Effector memory CD8-positive, alpha-beta T cell (primary cell): Measurements from ENCODE around the gene CTIF.

Experiments
- ATAC-seq: fragments of 150-1000 bp; cut with Tn5 transposase; replicated peaks from 2 replicates; pipeline ENCODE4 v1.10.0; 2021; ENCODE audit warnings: mild to moderate bottlenecking, moderate library complexity
- DNase-seq, 3 experiments: peaks; one replicate each; pipeline ENCODE4 v3.0.0; 2021
- H3K27ac Mint-ChIP-seq, 2 donors: one replicate each; pipeline ENCODE4 v1.8.0; 2022; ENCODE audit warnings: mild to moderate bottlenecking in 2 of 2, mixed read lengths in 2 of 2, moderate library complexity in 2 of 2
- H3K27me3 Mint-ChIP-seq, 2 donors: one replicate each; pipeline ENCODE4 v1.8.0; 2022; ENCODE audit warnings: mixed read lengths in 2 of 2
- H3K36me3 Mint-ChIP-seq: one replicate; pipeline ENCODE4 v1.8.0; 2022; ENCODE audit warnings: mild to moderate bottlenecking, moderate library complexity, mixed read lengths; ENCODE audit not compliant: insufficient read depth
- H3K4me1 Mint-ChIP-seq, 2 donors: one replicate each; pipeline ENCODE4 v1.8.0; 2022; ENCODE audit warnings: low read depth in 2 of 2, mixed read lengths in 2 of 2
- H3K4me3 Mint-ChIP-seq, 2 donors: one replicate each; pipeline ENCODE4 v1.8.0; 2022; ENCODE audit warnings: mild to moderate bottlenecking in 2 of 2, mixed read lengths in 2 of 2, moderate library complexity in 2 of 2
- H3K9me3 Mint-ChIP-seq, 2 donors: one replicate each; pipeline ENCODE4 v1.8.0; 2022; ENCODE audit warnings: mixed read lengths in 2 of 2

CTIF gene

DNA sequence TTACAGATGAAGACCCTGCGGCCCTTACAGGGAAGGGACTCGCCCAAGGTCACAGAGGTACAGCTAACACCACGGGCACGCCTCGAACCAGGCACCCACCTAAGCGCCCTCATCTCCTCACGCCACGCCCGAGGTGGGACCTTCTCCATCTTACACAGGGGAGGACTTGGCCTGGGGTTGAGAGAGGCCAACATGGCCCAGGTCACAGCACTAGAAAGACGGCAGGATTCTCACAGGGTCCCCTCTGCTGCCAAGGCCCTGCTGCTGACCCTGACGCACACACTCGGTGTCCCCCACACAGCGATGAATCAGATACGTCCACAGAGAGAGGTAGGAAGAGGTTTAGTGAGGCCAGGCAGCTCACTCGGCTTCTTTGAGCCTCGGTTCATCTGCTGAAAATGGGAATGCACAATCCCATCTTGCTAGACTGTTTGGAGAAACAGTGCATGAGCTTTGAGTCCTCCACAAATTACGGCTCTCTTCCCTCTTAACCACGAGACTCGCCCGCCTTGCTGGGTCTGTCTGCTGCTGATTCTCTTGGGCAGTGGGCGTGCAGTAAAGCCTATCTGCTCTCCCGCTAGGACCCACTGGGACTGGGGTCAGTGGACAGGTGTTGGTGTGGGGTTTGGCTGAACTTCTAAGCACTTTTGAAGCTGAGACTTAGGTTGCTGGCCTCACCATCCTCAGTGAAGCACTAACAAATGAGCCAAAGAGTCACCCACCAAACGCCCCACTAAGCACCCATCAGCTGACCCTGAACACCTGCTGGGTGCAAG, 332.7 kb downstream of the CTIF start:
- H3K4me1 Mint-ChIP-seq = peaks cover 32 to 45% of the 10 kb centered on the region in 2 donors
- no peak for ATAC-seq
- peak overlapping the region; percentile 65 to 92 for H3K27ac Mint-ChIP-seq
- DNase-seq = no peak
- H3K36me3 Mint-ChIP-seq = peaks cover 6% of the 10 kb centered on the region
- no peaks in the 10 kb centered on the region for H3K27me3 Mint-ChIP-seq
- no peak overlapping the region for H3K4me3 Mint-ChIP-seq
- no peaks in the 10 kb centered on the region for H3K9me3 Mint-ChIP-seq

GRCh38 chr18:48872234-48873145, 333.7 kb downstream of the CTIF start:
- no peak for DNase-seq
- no peak overlapping the region for H3K4me3 Mint-ChIP-seq
- H3K27me3 Mint-ChIP-seq = no peaks in the 10 kb centered on the region
- peaks cover 6% of the 10 kb centered on the region for H3K36me3 Mint-ChIP-seq
- H3K27ac Mint-ChIP-seq = peak overlapping the region; percentile 65 to 92
- H3K9me3 Mint-ChIP-seq = no peaks in the 10 kb centered on the region
- no peak for ATAC-seq
- H3K4me1 Mint-ChIP-seq = peaks cover 32 to 41% of the 10 kb centered on the region in 2 donors

GRCh38 chr18:48874233-48874632, 335.4 kb downstream of the CTIF start:
- H3K4me3 Mint-ChIP-seq = no peak overlapping the region
- no peaks in the 10 kb centered on the region for H3K9me3 Mint-ChIP-seq
- DNase-seq (no peak), ATAC-seq (no peak)
- peaks cover 18 to 31% of the 10 kb centered on the region in 2 donors for H3K4me1 Mint-ChIP-seq
- no peaks in the 10 kb centered on the region for H3K27me3 Mint-ChIP-seq
- H3K27ac Mint-ChIP-seq = peak overlapping the region; percentile 69 to 92
- no peaks in the 10 kb centered on the region for H3K36me3 Mint-ChIP-seq

DNA sequence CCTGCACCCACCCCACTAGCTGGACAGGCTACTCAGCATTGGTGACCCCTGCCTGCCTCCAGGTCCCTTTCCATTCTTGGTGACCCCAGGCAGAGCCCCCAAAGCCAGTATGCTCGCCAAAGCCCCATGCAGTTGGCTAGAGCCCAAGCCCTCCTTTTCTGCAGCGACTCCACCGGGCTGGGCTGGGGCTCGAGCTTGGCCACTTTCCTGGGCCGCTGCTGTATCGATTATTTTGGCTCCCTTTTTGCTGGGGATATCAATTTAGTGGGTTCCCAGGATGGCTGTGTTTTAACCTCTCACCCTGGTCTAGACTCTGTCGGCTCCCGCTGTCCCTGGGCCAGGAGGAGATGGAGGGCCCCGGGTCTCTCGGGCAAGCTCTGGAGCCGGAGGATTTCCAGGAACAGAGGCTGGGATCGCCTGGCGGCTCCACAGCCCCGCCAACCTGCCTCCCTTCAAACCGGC, 335.9 kb downstream of the CTIF start:
- no peaks in the 10 kb centered on the region for H3K36me3 Mint-ChIP-seq
- peaks cover 13 to 26% of the 10 kb centered on the region in 2 donors for H3K4me1 Mint-ChIP-seq
- no peaks in the 10 kb centered on the region for H3K9me3 Mint-ChIP-seq
- H3K4me3 Mint-ChIP-seq = no peak overlapping the region
- DNase-seq (no peak), ATAC-seq (no peak)
- H3K27me3 Mint-ChIP-seq = no peaks in the 10 kb centered on the region
- peak overlapping the region; percentile 69 to 92 for H3K27ac Mint-ChIP-seq

- Mint-ChIP-seq H3K9me3 (no peaks in the 10 kb centered on the region), H3K27me3 (no peaks in the 10 kb centered on the region), H3K36me3 (no peaks in the 10 kb centered on the region), H3K4me1 (peaks cover 17 to 27% of the 10 kb centered on the region in 2 donors), H3K4me3 (no peak overlapping the region), H3K27ac (peak overlapping the region in 1 of 2 donors; percentile 69)
- no peak for DNase-seq
- ATAC-seq = no peak
Measured at GRCh38 chr18:48875314-48875941, 336.6 kb downstream of the CTIF start.

DNA sequence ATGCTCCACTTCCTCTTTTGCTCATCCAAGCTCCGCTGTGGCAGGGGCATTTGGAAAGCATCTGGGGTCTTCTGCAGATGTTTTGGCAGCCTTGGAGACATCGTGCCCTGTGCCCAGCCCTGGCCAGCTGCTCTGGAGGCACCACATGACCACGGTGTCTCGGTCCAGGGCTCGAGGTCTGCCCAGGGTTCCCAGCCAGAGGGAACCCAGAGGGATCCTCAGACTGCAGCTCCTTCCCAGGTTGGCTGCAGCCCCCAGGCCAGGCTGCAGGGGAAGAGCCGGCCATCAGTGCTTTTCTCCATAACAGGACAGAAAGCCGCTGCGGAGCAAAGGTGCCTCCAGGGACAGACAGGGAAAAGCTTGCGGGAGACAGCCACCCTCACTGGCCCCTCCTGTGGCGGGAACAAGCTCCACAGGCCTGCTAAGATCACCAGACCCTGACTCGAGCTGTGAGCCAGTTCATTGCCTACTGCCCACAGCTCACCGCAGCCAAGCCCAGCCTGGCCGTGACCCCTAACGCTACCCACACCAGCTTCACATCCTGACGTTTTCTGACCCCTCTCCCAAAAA, 337.2 kb downstream of the CTIF start:
- H3K9me3 Mint-ChIP-seq = no peaks in the 10 kb centered on the region
- DNase-seq (no peak), ATAC-seq (no peak)
- no peak overlapping the region for H3K4me3 Mint-ChIP-seq
- H3K4me1 Mint-ChIP-seq = peaks cover 20 to 29% of the 10 kb centered on the region in 2 donors
- no peak overlapping the region for H3K27ac Mint-ChIP-seq
- no peaks in the 10 kb centered on the region for H3K36me3 Mint-ChIP-seq
- no peaks in the 10 kb centered on the region for H3K27me3 Mint-ChIP-seq

DNA sequence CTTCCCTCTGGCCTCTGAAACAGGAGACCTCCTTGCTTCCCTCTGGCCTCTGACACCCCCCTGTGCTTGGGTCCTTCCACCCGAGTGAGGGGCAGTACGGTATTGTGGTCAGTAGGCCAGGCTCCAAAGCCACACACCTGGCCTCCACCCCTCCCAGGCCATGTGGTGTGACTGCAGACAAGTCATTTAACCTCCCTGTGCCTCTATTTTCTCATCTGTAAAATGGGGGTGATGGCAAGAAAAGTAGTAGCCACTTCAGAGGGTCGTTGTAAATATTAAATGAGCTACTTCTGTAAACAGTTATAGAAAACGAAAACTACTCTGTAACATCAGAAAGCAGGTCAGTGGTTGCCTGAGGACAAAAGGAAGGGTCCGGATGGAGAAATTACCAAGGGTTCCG, 337.8 kb downstream of the CTIF start:
- Mint-ChIP-seq H3K4me1 (peaks cover 15 to 25% of the 10 kb centered on the region in 2 donors), H3K36me3 (no peaks in the 10 kb centered on the region), H3K9me3 (no peaks in the 10 kb centered on the region), H3K4me3 (no peak overlapping the region), H3K27ac (peak overlapping the region in 1 of 2 donors; percentile 20), H3K27me3 (no peaks in the 10 kb centered on the region)
- DNase-seq (no peak), ATAC-seq (no peak)

- H3K9me3 Mint-ChIP-seq = no peaks in the 10 kb centered on the region
- no peak for ATAC-seq
- no peaks in the 10 kb centered on the region for H3K27me3 Mint-ChIP-seq
- peak overlapping the region in 1 of 2 donors; percentile 81 for H3K27ac Mint-ChIP-seq
- DNase-seq = no peak
- H3K4me1 Mint-ChIP-seq = peaks cover 17 to 19% of the 10 kb centered on the region in 2 donors
- no peaks in the 10 kb centered on the region for H3K36me3 Mint-ChIP-seq
- H3K4me3 Mint-ChIP-seq = no peak overlapping the region
Measured at GRCh38 chr18:48877941-48878340, 339.1 kb downstream of the CTIF start.

GRCh38 chr18:48878471-48878870, 339.6 kb downstream of the CTIF start:
- Mint-ChIP-seq H3K36me3 (no peaks in the 10 kb centered on the region), H3K4me3 (no peak overlapping the region), H3K9me3 (no peaks in the 10 kb centered on the region), H3K27ac (peak overlapping the region in 1 of 2 donors; percentile 81), H3K4me1 (peaks cover 18 to 19% of the 10 kb centered on the region in 2 donors), H3K27me3 (no peaks in the 10 kb centered on the region)
- DNase-seq = no peak
- ATAC-seq = no peak

DNA sequence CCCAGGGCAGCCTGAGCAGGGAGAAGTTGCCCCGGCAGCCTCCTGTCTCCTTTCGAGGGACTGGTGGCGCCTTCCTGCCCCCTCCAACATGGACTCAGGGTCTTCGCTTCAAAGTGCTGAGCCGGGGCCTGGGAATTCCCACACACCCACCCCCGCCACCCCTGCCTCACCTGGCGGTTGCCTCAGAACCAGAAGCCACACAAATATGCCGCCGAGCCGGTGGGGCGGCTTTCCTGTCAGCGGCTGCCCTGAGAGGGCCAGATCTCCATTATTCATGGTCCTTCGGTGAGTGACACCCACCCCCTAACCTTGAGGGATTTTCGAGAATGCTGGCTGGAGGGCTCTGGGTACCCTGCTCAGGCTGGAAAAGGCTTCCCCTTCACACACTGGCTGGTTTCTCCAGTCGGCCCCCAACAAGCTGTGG, 340.2 kb downstream of the CTIF start:
- Mint-ChIP-seq H3K4me1 (peaks cover 18 to 19% of the 10 kb centered on the region in 2 donors), H3K36me3 (no peaks in the 10 kb centered on the region), H3K9me3 (no peaks in the 10 kb centered on the region), H3K4me3 (no peak overlapping the region), H3K27me3 (no peaks in the 10 kb centered on the region), H3K27ac (no peak overlapping the region)
- DNase-seq = no peak
- ATAC-seq = no peak

DNA sequence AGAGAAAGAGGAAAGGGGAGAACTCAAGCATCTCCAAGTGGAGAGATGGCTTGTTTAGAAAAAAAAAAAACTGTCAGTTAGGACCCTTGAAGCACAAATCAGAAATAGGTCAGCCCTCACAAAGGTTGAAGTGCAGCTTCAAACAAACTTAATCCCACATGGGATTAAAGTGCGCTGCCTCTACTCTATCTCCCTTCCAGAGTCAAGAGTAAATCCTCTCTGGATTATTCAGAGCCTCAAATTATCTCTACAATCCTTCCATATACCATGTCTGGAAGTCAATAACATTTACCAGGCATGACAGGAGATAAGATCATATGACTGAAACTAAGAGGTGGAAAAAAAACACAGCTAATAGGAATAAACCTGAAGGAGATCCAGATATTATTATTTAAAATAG, 342.1 kb downstream of the CTIF start:
- H3K27ac Mint-ChIP-seq = peak overlapping the region; percentile 33 to 63
- no peaks in the 10 kb centered on the region for H3K36me3 Mint-ChIP-seq
- H3K27me3 Mint-ChIP-seq = no peaks in the 10 kb centered on the region
- ATAC-seq = no peak
- no peaks in the 10 kb centered on the region for H3K9me3 Mint-ChIP-seq
- peaks cover 17 to 18% of the 10 kb centered on the region in 2 donors for H3K4me1 Mint-ChIP-seq
- DNase-seq = no peak
- no peak overlapping the region for H3K4me3 Mint-ChIP-seq

DNA sequence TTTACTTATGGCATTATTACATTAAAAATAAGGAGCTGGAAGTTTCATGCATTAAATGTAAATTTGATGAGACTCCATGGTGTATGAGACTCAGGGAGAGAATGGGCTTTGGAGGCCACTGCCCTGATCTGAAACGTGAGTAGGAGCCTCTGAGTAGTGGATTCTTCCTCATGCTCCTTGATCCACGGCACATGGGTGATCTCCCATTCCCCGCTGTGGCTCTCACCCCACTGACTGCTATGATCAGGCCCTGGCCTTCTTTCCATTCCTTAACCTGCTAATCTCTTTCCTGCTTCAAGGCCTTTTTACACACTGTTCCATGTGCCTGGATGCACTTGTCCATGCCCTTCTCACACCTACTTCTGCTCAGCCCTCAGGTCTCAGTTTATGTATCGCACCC, 343.5 kb downstream of the CTIF start:
- no peaks in the 10 kb centered on the region for H3K36me3 Mint-ChIP-seq
- no peak for ATAC-seq
- H3K27ac Mint-ChIP-seq = peak overlapping the region in 1 of 2 donors; percentile 0
- no peak overlapping the region for H3K4me3 Mint-ChIP-seq
- no peaks in the 10 kb centered on the region for H3K9me3 Mint-ChIP-seq
- peaks cover 18 to 19% of the 10 kb centered on the region in 2 donors for H3K4me1 Mint-ChIP-seq
- no peak for DNase-seq
- no peaks in the 10 kb centered on the region for H3K27me3 Mint-ChIP-seq

DNA sequence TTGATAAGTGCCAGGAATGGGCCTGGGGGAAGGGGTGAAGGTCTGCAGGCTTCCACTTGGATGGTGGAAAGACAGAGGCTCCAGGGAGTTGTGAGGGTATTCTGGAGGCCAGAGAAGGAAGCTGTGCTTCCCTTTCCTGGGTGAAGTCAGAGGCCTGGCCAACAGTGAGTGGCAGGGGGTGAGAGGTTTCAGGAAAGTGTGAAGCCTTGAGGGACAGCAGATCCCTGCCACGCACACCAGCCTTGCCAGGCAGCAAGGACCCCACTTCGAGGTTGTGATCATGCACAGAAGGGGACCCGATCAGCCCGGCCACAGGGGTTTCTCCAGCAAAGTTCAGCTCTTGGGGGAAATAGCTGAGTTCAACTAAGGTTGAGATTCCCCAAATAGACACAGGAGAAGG, 345.5 kb downstream of the CTIF start:
- Mint-ChIP-seq H3K27me3 (no peaks in the 10 kb centered on the region), H3K4me3 (no peak overlapping the region), H3K4me1 (peaks cover 14 to 18% of the 10 kb centered on the region in 2 donors), H3K36me3 (no peaks in the 10 kb centered on the region), H3K27ac (peak overlapping the region in 1 of 2 donors; percentile 15), H3K9me3 (no peaks in the 10 kb centered on the region)
- no peak for DNase-seq
- no peak for ATAC-seq
